GM12801 (cell line): Measurements from ENCODE around the gene COL20A1.

Experiments
- TF ChIP-seq, protein P1 (sequence below): IDR thresholded peaks from one replicate; pipeline ENCODE4 v1.5.1; 2011; ENCODE audit warnings: control low read depth; ENCODE audit not compliant: insufficient read length; ENCODE audit errors: extremely low read depth

COL20A1 gene

DNA sequence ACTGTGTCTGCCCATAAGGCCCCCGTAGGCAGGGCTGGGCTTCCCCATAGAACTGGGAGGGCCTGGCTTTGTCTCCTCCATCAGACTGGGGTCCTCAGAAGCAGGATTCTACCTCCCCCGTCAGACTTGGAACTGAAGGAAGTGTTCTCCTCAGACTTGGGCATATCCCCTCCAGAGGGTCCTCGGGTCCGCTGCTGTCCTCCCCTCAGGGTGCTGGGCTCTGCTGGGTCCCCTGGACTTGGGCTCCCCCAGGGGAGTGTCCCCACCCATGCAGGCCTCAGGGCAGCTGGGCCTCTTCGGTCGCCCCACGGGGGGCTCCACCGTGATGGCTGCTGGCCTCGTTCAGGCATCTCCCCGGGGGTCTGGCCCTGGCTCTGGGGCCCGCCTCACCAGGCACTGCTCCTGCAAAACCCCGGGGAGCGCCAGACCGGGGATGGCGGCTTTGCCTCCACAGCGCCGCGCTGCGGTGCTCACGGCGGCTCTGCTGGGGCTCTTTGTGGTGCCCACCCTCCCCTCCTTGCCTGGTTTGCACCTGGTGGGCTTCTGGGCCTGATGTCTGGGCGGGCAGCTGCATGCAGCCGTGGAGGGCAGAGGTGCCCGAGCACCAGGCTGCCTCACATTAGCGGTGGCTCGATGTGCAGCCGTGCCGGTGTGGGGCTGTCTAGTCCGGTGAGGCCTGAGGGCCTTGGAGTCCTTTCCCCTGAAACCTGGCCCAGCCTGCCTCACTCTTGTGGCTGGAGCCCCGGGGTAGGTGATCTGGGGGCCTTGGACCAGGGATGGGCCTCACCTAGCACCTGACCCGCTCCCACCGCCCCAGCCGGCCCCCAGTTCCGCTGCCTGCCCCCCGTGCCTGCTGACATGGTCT is 13.9 kb downstream of the COL20A1 start:
- TF ChIP-seq, protein P1, sequence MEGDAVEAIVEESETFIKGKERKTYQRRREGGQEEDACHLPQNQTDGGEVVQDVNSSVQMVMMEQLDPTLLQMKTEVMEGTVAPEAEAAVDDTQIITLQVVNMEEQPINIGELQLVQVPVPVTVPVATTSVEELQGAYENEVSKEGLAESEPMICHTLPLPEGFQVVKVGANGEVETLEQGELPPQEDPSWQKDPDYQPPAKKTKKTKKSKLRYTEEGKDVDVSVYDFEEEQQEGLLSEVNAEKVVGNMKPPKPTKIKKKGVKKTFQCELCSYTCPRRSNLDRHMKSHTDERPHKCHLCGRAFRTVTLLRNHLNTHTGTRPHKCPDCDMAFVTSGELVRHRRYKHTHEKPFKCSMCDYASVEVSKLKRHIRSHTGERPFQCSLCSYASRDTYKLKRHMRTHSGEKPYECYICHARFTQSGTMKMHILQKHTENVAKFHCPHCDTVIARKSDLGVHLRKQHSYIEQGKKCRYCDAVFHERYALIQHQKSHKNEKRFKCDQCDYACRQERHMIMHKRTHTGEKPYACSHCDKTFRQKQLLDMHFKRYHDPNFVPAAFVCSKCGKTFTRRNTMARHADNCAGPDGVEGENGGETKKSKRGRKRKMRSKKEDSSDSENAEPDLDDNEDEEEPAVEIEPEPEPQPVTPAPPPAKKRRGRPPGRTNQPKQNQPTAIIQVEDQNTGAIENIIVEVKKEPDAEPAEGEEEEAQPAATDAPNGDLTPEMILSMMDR, result no peak

DNA sequence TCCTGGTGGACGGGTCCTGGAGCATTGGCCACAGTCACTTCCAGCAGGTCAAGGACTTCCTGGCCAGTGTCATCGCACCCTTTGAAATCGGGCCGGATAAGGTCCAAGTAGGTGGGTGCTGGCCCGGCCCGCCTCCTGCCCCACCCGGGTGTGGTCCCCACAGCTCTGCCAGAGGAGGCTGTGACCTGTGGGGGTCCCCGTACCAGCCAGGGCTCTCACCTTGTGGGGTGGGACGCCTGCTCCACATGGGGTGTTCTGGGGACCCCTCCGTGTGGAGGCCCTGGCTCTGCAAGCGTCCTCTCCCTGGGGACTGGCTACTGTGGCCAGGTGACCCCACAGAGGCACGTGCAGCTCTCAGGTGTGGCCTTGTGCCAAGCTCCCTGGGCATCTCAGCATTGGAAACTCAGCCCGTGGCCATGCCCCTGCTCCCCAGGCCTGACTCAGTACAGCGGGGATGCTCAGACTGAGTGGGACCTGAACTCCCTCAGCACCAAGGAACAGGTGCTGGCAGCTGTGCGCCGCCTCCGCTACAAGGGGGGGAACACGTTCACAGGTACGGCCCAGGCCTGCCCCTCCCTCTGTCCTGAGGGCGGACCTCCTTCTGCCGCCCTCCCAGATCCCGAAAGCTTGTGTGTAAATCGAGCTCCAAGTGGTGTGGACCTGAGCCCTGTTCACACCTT is 14.7 kb downstream of the COL20A1 start:
- TF ChIP-seq, protein P1, result no peak

DNA sequence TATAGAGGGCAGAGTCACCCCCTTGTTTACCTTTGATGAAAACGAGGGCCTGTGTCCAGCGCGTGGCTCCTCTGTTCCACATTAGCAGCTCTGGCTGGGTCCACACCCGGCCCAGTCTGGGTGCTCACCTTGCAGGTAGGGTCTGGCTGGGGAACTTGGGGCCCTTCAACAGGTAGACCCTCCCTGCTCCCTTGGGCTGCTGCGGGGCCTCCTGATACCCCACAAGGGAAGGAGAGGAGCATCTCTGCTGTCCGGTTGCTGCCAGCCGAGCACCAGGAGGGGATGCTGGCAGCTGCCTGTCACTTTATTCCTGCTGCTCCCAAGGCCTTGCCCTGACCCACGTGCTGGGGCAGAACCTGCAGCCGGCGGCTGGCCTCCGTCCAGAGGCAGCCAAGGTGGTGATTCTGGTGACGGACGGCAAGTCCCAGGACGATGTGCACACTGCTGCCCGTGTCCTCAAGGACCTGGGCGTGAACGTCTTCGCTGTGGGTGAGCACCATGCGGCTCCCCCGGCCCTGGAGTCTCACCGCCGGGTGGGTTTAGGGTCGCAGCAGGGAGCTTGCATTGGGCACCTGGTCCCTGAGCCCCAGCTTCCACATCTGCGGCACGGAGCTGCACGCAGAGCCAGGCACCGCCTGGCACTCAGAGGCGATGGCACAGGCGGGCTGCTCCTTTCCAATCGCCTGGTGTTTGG is 15.4 kb downstream of the COL20A1 start:
- TF ChIP-seq, protein P1, result no peak

DNA sequence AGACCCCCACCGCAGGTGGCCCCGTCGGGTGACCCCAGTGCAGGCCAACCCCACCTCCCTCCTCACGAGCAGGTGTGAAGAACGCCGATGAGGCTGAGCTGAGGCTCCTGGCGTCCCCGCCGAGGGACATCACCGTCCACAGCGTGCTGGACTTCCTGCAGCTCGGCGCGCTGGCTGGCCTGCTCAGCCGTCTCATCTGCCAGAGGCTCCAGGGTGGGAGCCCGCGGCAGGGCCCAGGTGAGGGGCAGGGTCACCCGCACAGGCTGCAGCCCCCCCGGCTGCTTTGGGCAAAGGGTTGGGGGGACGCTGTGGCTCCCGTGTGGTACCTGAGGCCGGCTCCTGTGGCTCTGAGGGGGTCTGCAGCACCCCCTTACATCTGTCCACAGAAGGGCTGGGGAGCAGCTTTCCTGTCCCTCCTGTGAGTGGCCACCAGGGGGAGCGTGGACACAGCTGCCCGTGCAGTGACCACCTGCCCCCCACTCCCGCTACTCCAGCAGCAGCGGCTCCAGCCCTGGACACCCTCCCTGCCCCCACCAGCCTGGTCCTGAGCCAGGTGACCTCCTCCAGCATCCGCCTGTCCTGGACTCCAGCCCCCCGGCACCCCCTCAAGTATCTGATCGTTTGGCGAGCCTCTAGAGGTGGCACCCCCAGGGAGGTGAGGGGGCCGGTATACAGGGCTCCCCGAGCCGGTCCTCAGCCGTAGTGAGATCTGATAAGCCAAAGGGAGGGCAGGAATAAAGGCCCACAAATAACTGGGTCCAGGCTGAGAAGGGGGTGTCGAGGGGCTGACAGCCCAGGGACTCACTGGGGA is 16.5 kb downstream of the COL20A1 start:
- TF ChIP-seq, protein P1, result no peak

- TF ChIP-seq, protein P1, result no peak
These were observed 17.4 kb downstream of the COL20A1 start for GRCh38 chr20:63310265-63310991.

DNA sequence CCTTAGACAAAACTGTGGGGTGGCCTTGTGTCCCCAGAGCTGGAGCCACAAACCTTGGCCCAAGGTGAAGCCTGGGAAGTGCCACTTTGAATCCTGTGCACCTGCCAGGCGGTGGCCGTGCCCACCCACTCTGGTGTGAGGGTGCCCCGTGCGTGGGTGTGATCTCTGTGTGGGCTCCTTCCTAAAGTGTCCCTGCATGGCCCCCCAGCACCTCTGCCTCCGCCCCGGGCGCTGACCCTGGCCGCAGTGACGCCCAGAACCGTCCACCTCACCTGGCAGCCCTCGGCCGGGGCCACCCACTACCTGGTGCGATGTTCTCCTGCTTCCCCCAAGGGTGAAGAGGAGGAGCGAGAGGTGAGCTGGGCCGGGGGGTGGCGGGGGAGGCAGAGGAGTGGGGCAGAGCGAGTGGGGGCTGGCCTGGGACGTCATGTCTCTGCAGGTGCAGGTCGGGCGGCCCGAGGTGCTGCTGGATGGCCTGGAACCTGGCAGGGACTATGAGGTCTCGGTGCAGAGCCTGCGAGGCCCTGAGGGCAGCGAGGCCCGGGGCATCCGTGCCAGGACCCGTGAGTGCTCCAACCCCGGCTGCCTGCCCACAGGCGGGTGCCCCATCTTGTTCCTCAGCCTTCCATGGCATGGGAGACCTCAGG is 18.3 kb downstream of the COL20A1 start:
- TF ChIP-seq, protein P1, result no peak
